ENCODE measurements around the gene TTLL1. TPM values are rescaled to one million over a fixed set of nuclear protein-coding genes. Genes with fewer than 3 reads are reported as not detected.

The TTLL1 gene
- total and polyA plus RNA-seq, 2 of the 4 experiments (the other 2 are of a cell fraction), result 10.8 to 13.2 TPM

- in situ Hi-C loops (cut with MboI; ENCODE audit: low sequenced_read_pairs), result no loop called here
- WGBS, 2 experiments (ENCODE audit: extremely low coverage in 2 of 2, insufficient read length in 1 of 2), result no CpG with 5 or more reads among the region's 3 CpGs
- CTCF ChIA-PET, result interaction anchor here (0.6 kb wide), 1 partner anchor 310 kb away, joined by 5 read pairs; no protein-coding TSS in a partner anchor
Observed at GRCh38 chr22:42992092-42992491, 97.1 kb downstream of the TTLL1 start.

More at GRCh38 chr22:42992092-42992491, 97.1 kb downstream of the TTLL1 start:
- Histone ChIP-seq H3K9me1 (ENCODE audit: insufficient read depth, low read length) (peaks cover 42% of the 10 kb centered on the region), H4K8ac (ENCODE audit: low read depth in 2 of 2, low read length in 2 of 2) (peak overlapping the region in 1 of 2 experiments; percentile 37; a peak in 1 of 4 replicates), H3K27ac (ENCODE audit: insufficient read depth, low read length) (no peak overlapping the region), H3K4ac (ENCODE audit: low read depth, low read length) (0 out of 2 replicates have a peak overlapping the region, but pooled peaks have one; percentile 34), H2BK5ac (ENCODE audit: low read depth, low read length, poor library complexity, severe bottlenecking) (peak overlapping the region; percentile 57), H2AK9ac (replicated peaks; ENCODE audit: low read depth, low read length, poor library complexity) (no peak overlapping the region), H4K91ac (ENCODE audit: insufficient read depth, low read depth, low read length) (peak overlapping the region; percentile 47; the same call in 1 of the 2 replicates), H3K9ac (ENCODE audit: low read depth, low read length) (no peak overlapping the region), H2BK15ac (ENCODE audit: low read depth, low read length) (peak overlapping the region; percentile 28; the same call in 1 of the 3 replicates), H3K9me3 (ENCODE audit: control insufficient read depth, insufficient read depth, low read length) (no peaks in the 10 kb centered on the region), H3K4me2 (ENCODE audit: low read depth, low read length) (no peak overlapping the region), H3K18ac (ENCODE audit: low read depth, low read length) (no peak overlapping the region), H2AK5ac (ENCODE audit: low read depth, low read length) (peak overlapping the region; percentile 61), H3K36me3 (ENCODE audit: control insufficient read depth, insufficient read depth, low read length) (no peaks in the 10 kb centered on the region), H3K23ac (ENCODE audit: low read depth, low read length) (peak overlapping the region; percentile 75), H2AFZ (replicated peaks; ENCODE audit: low read length, poor library complexity) (no peak overlapping the region), H2BK120ac (ENCODE audit: low read depth, low read length) (peak overlapping the region; percentile 39; the same call in 1 of the 2 replicates), H3K4me1 (ENCODE audit: control insufficient read depth, insufficient read depth, low read length) (peaks cover 34% of the 10 kb centered on the region), H2BK20ac (ENCODE audit: low read depth, low read length) (no peak overlapping the region), H3K27me3 (ENCODE audit: control insufficient read depth, insufficient read depth, low read length) (no peaks in the 10 kb centered on the region), H4K5ac (ENCODE audit: low read depth, low read length) (no peak overlapping the region; the same call in 1 of the 2 replicates), H3K56ac (ENCODE audit: extremely low read depth, insufficient read depth, low read length) (no peak overlapping the region), H3K14ac (replicated peaks; ENCODE audit: low read depth, low read length) (no peak overlapping the region; the same call in 1 of the 2 replicates), H3K4me3 (ENCODE audit: insufficient read depth, low read depth, low read length) (no peak overlapping the region), H3K79me1 (ENCODE audit: low read depth in 1 of 2, low read length in 2 of 2) (peaks cover 14 to 78% of the 10 kb centered on the region in 2 experiments), H4K20me1 (ENCODE audit: insufficient read depth, low read length) (peaks cover 46% of the 10 kb centered on the region)
- no peak for DNase-seq
- ATAC-seq (ENCODE audit: low read depth), result no peak
- dilution Hi-C loops (cut with HindIII; ENCODE audit: low sequenced_read_pairs, unreplicated experiment), result no loop called here
- POLR2A ChIA-PET (ENCODE audit: unreplicated experiment), result no interaction called here
- no peak for TF ChIP-seq MAFK (IDR thresholded peaks at IDR 0.05; ENCODE audit: low read depth, low read length)
- TF ChIP-seq CEBPB (IDR thresholded peaks at IDR 0.05; ENCODE audit: low read depth, low read length), result no peak
- TF ChIP-seq FOS (IDR thresholded peaks at IDR 0.05; ENCODE audit: low read depth, low read length), result no peak
- no peak for TF ChIP-seq MAZ (IDR thresholded peaks at IDR 0.05; ENCODE audit: borderline replicate concordance, low read depth, low read length)
- no peak for TF ChIP-seq RCOR1 (IDR thresholded peaks at IDR 0.05; ENCODE audit: insufficient replicate concordance, low read length)
- TF ChIP-seq BHLHE40 (IDR thresholded peaks at IDR 0.05; ENCODE audit: low read depth, low read length), result no peak
- TF ChIP-seq, protein P1, sequence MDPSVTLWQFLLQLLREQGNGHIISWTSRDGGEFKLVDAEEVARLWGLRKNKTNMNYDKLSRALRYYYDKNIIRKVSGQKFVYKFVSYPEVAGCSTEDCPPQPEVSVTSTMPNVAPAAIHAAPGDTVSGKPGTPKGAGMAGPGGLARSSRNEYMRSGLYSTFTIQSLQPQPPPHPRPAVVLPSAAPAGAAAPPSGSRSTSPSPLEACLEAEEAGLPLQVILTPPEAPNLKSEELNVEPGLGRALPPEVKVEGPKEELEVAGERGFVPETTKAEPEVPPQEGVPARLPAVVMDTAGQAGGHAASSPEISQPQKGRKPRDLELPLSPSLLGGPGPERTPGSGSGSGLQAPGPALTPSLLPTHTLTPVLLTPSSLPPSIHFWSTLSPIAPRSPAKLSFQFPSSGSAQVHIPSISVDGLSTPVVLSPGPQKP (IDR thresholded peaks at IDR 0.05; ENCODE audit: borderline replicate concordance, low read depth, low read length), result no peak
- TF ChIP-seq SMC3 (IDR thresholded peaks at IDR 0.05; ENCODE audit: low read depth, low read length), result no peak
- TF ChIP-seq POLR2A (IDR thresholded peaks at IDR 0.05; ENCODE audit: low read depth, low read length), result no peak
- no peak for TF ChIP-seq RAD21 (IDR thresholded peaks at IDR 0.05; ENCODE audit: low read length)
- no peak for TF ChIP-seq RFX5 (IDR thresholded peaks at IDR 0.05; ENCODE audit: low read depth, low read length)
- no peak for TF ChIP-seq CHD1 (IDR thresholded peaks at IDR 0.05; ENCODE audit: low read depth, low read length)
- TF ChIP-seq NFE2L2 (IDR thresholded peaks at IDR 0.05; ENCODE audit: low read depth, low read length), result no peak
- TF ChIP-seq CTCF (conservative IDR thresholded peaks at IDR 0.05; ENCODE audit: low read depth, low read length), result no peak
- TF ChIP-seq USF2 (IDR thresholded peaks at IDR 0.05; ENCODE audit: low read depth, low read length), result no peak
- no peak for TF ChIP-seq MXI1 (IDR thresholded peaks at IDR 0.05; ENCODE audit: borderline replicate concordance, low read depth, low read length)
- BruUV-seq (replicated peaks), result no TSS peak
- intact Hi-C loops (cut with micrococcal nuclease), result no loop called here
